ENCODE data around the gene SLC5A2.
"Not testable (repeated sequence)": the region's sequence is repeated elsewhere in the genome, so short reads cannot be mapped to it uniquely, and the experiment has no call there.

Gene SLC5A2

GRCh38 chr16:31501226-31501965, 18.5 kb downstream of the SLC5A2 start:
- DNase-seq, result no peak

GRCh38 chr16:31501966-31502348, 19.0 kb downstream of the SLC5A2 start:
- no peak for DNase-seq

- DNase-seq, result no peak
These were observed 20.1 kb downstream of the SLC5A2 start for GRCh38 chr16:31502981-31503380.

- not testable (repeated sequence) for DNase-seq
These were observed 20.6 kb downstream of the SLC5A2 start for GRCh38 chr16:31503555-31503954.

- DNase-seq, result no peak
These were observed 21.2 kb downstream of the SLC5A2 start for GRCh38 chr16:31504159-31504558.

GRCh38 chr16:31505483-31505882, 22.6 kb downstream of the SLC5A2 start:
- DNase-seq, result no peak

GRCh38 chr16:31507617-31507928, 24.6 kb downstream of the SLC5A2 start:
- peak; percentile 10 for DNase-seq

- DNase-seq, result peak; percentile 85
These were observed 25.2 kb downstream of the SLC5A2 start, which contains the start of gene RUSF1 for GRCh38 chr16:31507929-31508705. RUSF1 (minus strand) TSS chr16:31508391; CDS start chr16:31508373, 18 bp downstream.

GRCh38 chr16:31508706-31509195, 25.8 kb downstream of the SLC5A2 start:
- DNase-seq, result no peak

GRCh38 chr16:31513126-31513525, 30.2 kb downstream of the SLC5A2 start:
- DNase-seq, result no peak

GRCh38 chr16:31513884-31514283, 31.0 kb downstream of the SLC5A2 start:
- no peak for DNase-seq

GRCh38 chr16:31517800-31518402, 35.0 kb downstream of the SLC5A2 start:
- DNase-seq, result no peak

GRCh38 chr16:31519759-31520431, 37.0 kb downstream of the SLC5A2 start:
- DNase-seq, result no peak

GRCh38 chr16:31521368-31521767, 38.4 kb downstream of the SLC5A2 start:
- no peak for DNase-seq

GRCh38 chr16:31522071-31522470, 39.1 kb downstream of the SLC5A2 start:
- DNase-seq, result no peak

GRCh38 chr16:31523768-31524167, 40.8 kb downstream of the SLC5A2 start:
- DNase-seq, result not testable (repeated sequence)

GRCh38 chr16:31525113-31525512, 42.2 kb downstream of the SLC5A2 start:
- DNase-seq, result no peak

GRCh38 chr16:31527734-31528274, 44.9 kb downstream of the SLC5A2 start, which contains the start of gene AHSP:
AHSP (plus strand) TSS chr16:31527900; CDS start chr16:31528140, 240 bp downstream.
- DNase-seq, result no peak

- no peak for DNase-seq
These were observed 45.7 kb downstream of the SLC5A2 start for GRCh38 chr16:31528523-31529107.

GRCh38 chr16:31529108-31529936, 46.4 kb downstream of the SLC5A2 start:
- no peak for DNase-seq

- DNase-seq, result no peak
These were observed 47.0 kb downstream of the SLC5A2 start for GRCh38 chr16:31529937-31530312.

All from CD4-positive, alpha-beta T cell treated with Interleukin-10 for 1 hour (primary cell).